Loucy (cell line): Measurements from ENCODE around the gene ZFR.

Experiments
- H2AFZ ChIP-seq: fragments of 200-600 bp; sonication (generic); 2 replicates; pipeline ENCODE4 v1.6.0; 2016; ENCODE audit warnings: antibody characterized with exemption, mild to moderate bottlenecking, low read length, moderate library complexity
- H3F3A ChIP-seq: fragments of 200-600 bp; 2 replicates; pipeline ENCODE4 v1.6.0; 2016; ENCODE audit warnings: antibody characterized with exemption, low read depth, mild to moderate bottlenecking
- H3K27me3 ChIP-seq: fragments of 200-600 bp; sonication (generic); 2 replicates; pipeline ENCODE4 v1.6.1; 2014; ENCODE audit warnings: low read length, mild to moderate bottlenecking; ENCODE audit not compliant: insufficient read depth, poor library complexity, severe bottlenecking
- H3K36me3 ChIP-seq: fragments of 200-600 bp; sonication (generic); 2 replicates; pipeline ENCODE4 v1.6.1; 2016; ENCODE audit warnings: low read length; ENCODE audit not compliant: insufficient read depth
- H3K4me1 ChIP-seq: fragments of 200-600 bp; sonication (generic); 2 replicates; pipeline ENCODE4 v1.5.1; 2014; ENCODE audit warnings: low read length, mild to moderate bottlenecking; ENCODE audit not compliant: insufficient read depth, poor library complexity, severe bottlenecking
- H3K4me2 ChIP-seq: fragments of 200-600 bp; sonication (generic); 2 replicates; pipeline ENCODE4 v1.6.0; 2014; ENCODE audit warnings: antibody characterized with exemption, low read length, low read depth, mild to moderate bottlenecking; ENCODE audit not compliant: poor library complexity, severe bottlenecking
- H3K4me3 ChIP-seq: fragments of 200-600 bp; sonication (generic); 2 replicates; pipeline ENCODE4 v1.5.1; 2014; ENCODE audit warnings: low read length, mild to moderate bottlenecking, mixed read lengths; ENCODE audit not compliant: poor library complexity, severe bottlenecking
- H3K79me2 ChIP-seq: fragments of 200-600 bp; sonication (generic); 2 replicates; pipeline ENCODE4 v1.6.1; 2014; ENCODE audit warnings: low read length; ENCODE audit not compliant: insufficient read depth
- H3K9ac ChIP-seq: fragments of 200-600 bp; sonication (generic); 2 replicates; pipeline ENCODE4 v1.6.0; 2014; ENCODE audit warnings: mild to moderate bottlenecking, low read depth, low read length, moderate library complexity; ENCODE audit not compliant: poor library complexity, severe bottlenecking
- H3K9me2 ChIP-seq: fragments of 200-600 bp; sonication (generic); replicated peaks from 2 replicates; pipeline ENCODE4 v1.6.1; 2016; ENCODE audit warnings: low read depth, low read length, mixed read lengths
- H3K9me3 ChIP-seq: fragments of 200-600 bp; sonication (generic); 2 replicates; pipeline ENCODE4 v1.6.1; 2014; ENCODE audit warnings: mild to moderate bottlenecking, antibody characterized with exemption, low read length, low read depth; ENCODE audit not compliant: insufficient read depth
- H4K20me1 ChIP-seq: fragments of 200-600 bp; sonication (generic); 2 replicates; pipeline ENCODE4 v1.6.0; 2014; ENCODE audit warnings: antibody characterized with exemption, low read length, mild to moderate bottlenecking; ENCODE audit not compliant: insufficient read depth, poor library complexity, severe bottlenecking
- EZH2phosphoT487 ChIP-seq: fragments of 200-600 bp; IDR thresholded peaks from 2 replicates; pipeline ENCODE4 v1.6.1; 2018; ENCODE audit warnings: antibody characterized with exemption, mild to moderate bottlenecking, moderate library complexity, borderline replicate concordance
- TF ChIP-seq, protein P1 (sequence below): fragments of 200-600 bp; sonication (generic); conservative IDR thresholded peaks from 2 replicates; pipeline ENCODE4 v1.5.1; 2014; ENCODE audit warnings: mild to moderate bottlenecking, antibody characterized with exemption, low read length

ZFR gene

DNA sequence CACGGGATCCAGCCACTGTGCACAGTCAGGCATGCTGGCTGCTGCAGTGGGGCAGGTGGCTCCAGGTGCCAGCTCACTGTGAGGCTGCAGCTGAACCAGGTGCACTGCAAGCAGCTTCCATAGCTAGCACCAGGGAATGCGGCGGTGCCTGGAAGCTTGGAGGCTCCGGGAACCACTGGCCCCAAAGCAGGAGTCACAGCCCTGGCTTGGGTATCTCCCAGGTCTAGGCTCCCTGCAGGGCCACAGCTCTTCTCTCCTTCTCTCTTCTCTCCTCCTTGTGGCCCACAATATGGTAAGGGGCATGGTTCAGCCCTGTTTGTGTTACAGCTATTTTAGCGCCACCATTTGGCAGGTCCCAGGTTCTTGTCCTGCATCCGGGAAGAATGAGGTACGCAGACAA is 125.1 kb downstream of the ZFR start:
- Histone ChIP-seq H3K4me2 (no peak overlapping the region), H3K79me2 (no peaks in the 10 kb centered on the region), H3K9ac (no peak overlapping the region), H4K20me1 (no peaks in the 10 kb centered on the region), H3K36me3 (no peaks in the 10 kb centered on the region), H3K27me3 (no peaks in the 10 kb centered on the region), H3K4me1 (no peaks in the 10 kb centered on the region), H3K9me3 (peaks cover 8% of the 10 kb centered on the region; the same call in 1 of the 2 replicates), H3K4me3 (no peak overlapping the region), H3K9me2 (no peaks in the 10 kb centered on the region), H3F3A (peaks cover 5% of the 10 kb centered on the region; the same call in 1 of the 2 replicates), H2AFZ (no peak overlapping the region)
- no peak for TF ChIP-seq EZH2phosphoT487
- TF ChIP-seq, protein P1, sequence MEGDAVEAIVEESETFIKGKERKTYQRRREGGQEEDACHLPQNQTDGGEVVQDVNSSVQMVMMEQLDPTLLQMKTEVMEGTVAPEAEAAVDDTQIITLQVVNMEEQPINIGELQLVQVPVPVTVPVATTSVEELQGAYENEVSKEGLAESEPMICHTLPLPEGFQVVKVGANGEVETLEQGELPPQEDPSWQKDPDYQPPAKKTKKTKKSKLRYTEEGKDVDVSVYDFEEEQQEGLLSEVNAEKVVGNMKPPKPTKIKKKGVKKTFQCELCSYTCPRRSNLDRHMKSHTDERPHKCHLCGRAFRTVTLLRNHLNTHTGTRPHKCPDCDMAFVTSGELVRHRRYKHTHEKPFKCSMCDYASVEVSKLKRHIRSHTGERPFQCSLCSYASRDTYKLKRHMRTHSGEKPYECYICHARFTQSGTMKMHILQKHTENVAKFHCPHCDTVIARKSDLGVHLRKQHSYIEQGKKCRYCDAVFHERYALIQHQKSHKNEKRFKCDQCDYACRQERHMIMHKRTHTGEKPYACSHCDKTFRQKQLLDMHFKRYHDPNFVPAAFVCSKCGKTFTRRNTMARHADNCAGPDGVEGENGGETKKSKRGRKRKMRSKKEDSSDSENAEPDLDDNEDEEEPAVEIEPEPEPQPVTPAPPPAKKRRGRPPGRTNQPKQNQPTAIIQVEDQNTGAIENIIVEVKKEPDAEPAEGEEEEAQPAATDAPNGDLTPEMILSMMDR = no peak; the same call in 1 of the 2 replicates

- no peaks in the 10 kb centered on the region for H3K9me2 ChIP-seq
- peaks cover 3% of the 10 kb centered on the region for H3K79me2 ChIP-seq
- TF ChIP-seq, protein P1 = no peak
- no peak for TF ChIP-seq EZH2phosphoT487
- no peak overlapping the region for H3K9ac ChIP-seq
- no peak overlapping the region for H3K4me2 ChIP-seq
- H3K4me3 ChIP-seq = no peak overlapping the region
- H2AFZ ChIP-seq = no peak overlapping the region
- peaks cover 6% of the 10 kb centered on the region; the same call in 1 of the 2 replicates for H3F3A ChIP-seq
- H4K20me1 ChIP-seq = peaks cover under 1% of the 10 kb centered on the region
- H3K36me3 ChIP-seq = no peaks in the 10 kb centered on the region
- peaks cover 7% of the 10 kb centered on the region; the same call in 1 of the 2 replicates for H3K9me3 ChIP-seq
- H3K4me1 ChIP-seq = peaks cover under 1% of the 10 kb centered on the region
- no peaks in the 10 kb centered on the region for H3K27me3 ChIP-seq
These were observed 127.5 kb downstream of the ZFR start for GRCh38 chr5:32317041-32317440.

- Histone ChIP-seq H3K79me2 (peaks cover 10% of the 10 kb centered on the region), H3K9me2 (no peaks in the 10 kb centered on the region), H4K20me1 (peaks cover 12% of the 10 kb centered on the region), H3K4me2 (no peak overlapping the region), H3K36me3 (no peaks in the 10 kb centered on the region), H3K9ac (no peak overlapping the region), H2AFZ (no peak overlapping the region), H3K9me3 (no peaks in the 10 kb centered on the region), H3F3A (peaks cover 6% of the 10 kb centered on the region; the same call in 1 of the 2 replicates), H3K4me3 (no peak overlapping the region), H3K4me1 (peaks cover 10% of the 10 kb centered on the region), H3K27me3 (no peaks in the 10 kb centered on the region)
- TF ChIP-seq, protein P1 = no peak
- no peak for TF ChIP-seq EZH2phosphoT487
These were observed 129.1 kb downstream of the ZFR start for GRCh38 chr5:32315221-32316014.
